Measurements from ENCODE around the gene RGS4. TPM values are rescaled to one million over a fixed set of nuclear protein-coding genes. Genes with fewer than 3 reads are reported as not detected.

RGS4 gene
- total RNA-seq, 2 donors from 2014 or later = 0.33 to 14.5 TPM

DNA sequence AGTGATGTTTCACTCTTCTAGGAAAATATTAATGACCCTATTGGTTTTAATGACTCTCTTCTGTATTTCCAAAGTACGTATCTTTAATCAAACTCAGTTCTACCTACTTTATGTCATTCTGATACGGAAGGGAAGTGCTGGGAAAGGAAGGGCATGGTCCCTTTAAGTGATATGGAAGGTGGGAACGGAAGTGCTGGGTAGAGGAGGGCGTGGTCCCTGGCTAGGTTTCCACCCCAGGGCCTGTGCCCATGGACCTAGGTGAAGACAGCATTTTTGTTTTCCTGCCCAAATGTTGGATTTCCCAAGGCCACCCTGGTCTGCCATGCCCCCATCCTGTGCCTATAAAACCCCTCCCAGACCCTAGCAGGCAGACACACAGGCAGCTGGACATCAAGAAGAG lies 24.0 kb downstream of the RGS4 start:
- H3K9me3 ChIP-seq = no peaks in the 10 kb centered on the region
- DNase-seq (no peak), ATAC-seq (no peak)
- no peak overlapping the region for H3K4me3 ChIP-seq
- WGBS, 2 donors = 44 to 57% methylated on average over 4 of the region's 4 CpGs
- H3K4me1 ChIP-seq = no peaks in the 10 kb centered on the region
- H3K27ac ChIP-seq = no peak overlapping the region
- no peaks in the 10 kb centered on the region for H3K36me3 ChIP-seq (replicated peaks in 1 of 2; ENCODE audit: insufficient read depth in 1 of 2, low read depth in 2 of 2)
- intact Hi-C loops (cut with DNase I) = no loop called here
- TF ChIP-seq, protein P1, sequence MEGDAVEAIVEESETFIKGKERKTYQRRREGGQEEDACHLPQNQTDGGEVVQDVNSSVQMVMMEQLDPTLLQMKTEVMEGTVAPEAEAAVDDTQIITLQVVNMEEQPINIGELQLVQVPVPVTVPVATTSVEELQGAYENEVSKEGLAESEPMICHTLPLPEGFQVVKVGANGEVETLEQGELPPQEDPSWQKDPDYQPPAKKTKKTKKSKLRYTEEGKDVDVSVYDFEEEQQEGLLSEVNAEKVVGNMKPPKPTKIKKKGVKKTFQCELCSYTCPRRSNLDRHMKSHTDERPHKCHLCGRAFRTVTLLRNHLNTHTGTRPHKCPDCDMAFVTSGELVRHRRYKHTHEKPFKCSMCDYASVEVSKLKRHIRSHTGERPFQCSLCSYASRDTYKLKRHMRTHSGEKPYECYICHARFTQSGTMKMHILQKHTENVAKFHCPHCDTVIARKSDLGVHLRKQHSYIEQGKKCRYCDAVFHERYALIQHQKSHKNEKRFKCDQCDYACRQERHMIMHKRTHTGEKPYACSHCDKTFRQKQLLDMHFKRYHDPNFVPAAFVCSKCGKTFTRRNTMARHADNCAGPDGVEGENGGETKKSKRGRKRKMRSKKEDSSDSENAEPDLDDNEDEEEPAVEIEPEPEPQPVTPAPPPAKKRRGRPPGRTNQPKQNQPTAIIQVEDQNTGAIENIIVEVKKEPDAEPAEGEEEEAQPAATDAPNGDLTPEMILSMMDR (IDR thresholded peaks at IDR 0.05) = no peak
- TF ChIP-seq POLR2A (IDR thresholded peaks at IDR 0.05) = no peak
- H3K27me3 ChIP-seq = no peaks in the 10 kb centered on the region

DNA sequence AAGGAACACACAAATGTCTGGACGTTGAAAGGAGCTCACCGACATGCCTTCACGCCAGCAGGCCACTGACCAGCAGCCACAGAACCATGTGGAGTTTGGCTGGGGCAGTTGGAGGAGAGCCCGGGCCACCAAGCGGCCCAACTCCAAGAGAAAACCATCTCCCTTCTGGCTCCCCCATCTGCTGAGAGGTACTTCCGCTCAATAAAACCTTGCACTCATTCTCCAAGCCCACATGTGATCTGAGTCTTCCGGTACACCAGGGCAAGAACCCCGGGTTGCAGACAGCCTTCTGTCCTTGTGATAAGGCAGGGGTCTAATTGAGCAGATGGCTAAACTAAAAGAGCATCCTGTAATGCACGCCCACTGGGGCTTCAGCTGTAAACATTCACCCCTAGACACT lies 24.4 kb downstream of the RGS4 start:
- Histone ChIP-seq H3K27ac (no peak overlapping the region), H3K27me3 (no peaks in the 10 kb centered on the region), H3K4me3 (no peak overlapping the region), H3K36me3 (replicated peaks in 1 of 2; ENCODE audit: insufficient read depth in 1 of 2, low read depth in 2 of 2) (no peaks in the 10 kb centered on the region), H3K9me3 (no peaks in the 10 kb centered on the region), H3K4me1 (no peaks in the 10 kb centered on the region)
- 74 to 92% methylated on average over 5 to 9 of the region's 9 CpGs for WGBS, 2 donors
- DNase-seq (no peak), ATAC-seq (no peak)
- TF ChIP-seq, protein P1 (IDR thresholded peaks at IDR 0.05) = no peak
- TF ChIP-seq POLR2A (IDR thresholded peaks at IDR 0.05) = no peak
- intact Hi-C loops (cut with DNase I) = no loop called here

GRCh38 chr1:163094182-163094581 lies 25.0 kb downstream of the RGS4 start:
- intact Hi-C loops (cut with DNase I) = no loop called here
- no peaks in the 10 kb centered on the region for H3K9me3 ChIP-seq
- H3K36me3 ChIP-seq (replicated peaks in 1 of 2; ENCODE audit: insufficient read depth in 1 of 2, low read depth in 2 of 2) = no peaks in the 10 kb centered on the region
- DNase-seq = no peak
- no peak overlapping the region for H3K4me3 ChIP-seq
- 36 to 41% methylated on average over 4 of the region's 4 CpGs for WGBS, 2 donors
- ATAC-seq = no peak
- no peak overlapping the region for H3K27ac ChIP-seq
- no peaks in the 10 kb centered on the region for H3K27me3 ChIP-seq
- no peaks in the 10 kb centered on the region for H3K4me1 ChIP-seq
- no peak for TF ChIP-seq POLR2A (IDR thresholded peaks at IDR 0.05)
- TF ChIP-seq, protein P1 (IDR thresholded peaks at IDR 0.05) = no peak

DNA sequence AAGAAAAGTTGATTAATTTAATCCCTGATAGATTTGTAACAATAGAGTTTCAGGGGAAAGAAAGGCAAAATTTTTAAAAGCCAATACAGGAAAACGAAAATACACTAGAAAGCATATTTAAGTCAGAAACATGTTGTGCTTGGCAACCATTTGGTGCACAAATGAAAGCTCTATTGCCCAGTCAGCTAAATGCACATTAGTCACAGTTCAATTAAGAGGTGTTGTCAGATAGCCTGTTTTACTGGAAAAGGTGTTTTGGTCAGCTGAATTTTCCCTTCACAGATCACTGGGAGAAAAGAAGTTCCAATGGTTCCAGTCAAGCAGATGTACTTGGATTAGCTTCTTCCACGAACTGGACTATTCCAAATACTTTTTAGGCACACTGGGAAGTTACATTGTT lies 25.4 kb downstream of the RGS4 start:
- intact Hi-C loops (cut with DNase I) = no loop called here
- Histone ChIP-seq H3K4me1 (no peaks in the 10 kb centered on the region), H3K27ac (no peak overlapping the region), H3K36me3 (replicated peaks in 1 of 2; ENCODE audit: insufficient read depth in 1 of 2, low read depth in 2 of 2) (no peaks in the 10 kb centered on the region), H3K27me3 (no peaks in the 10 kb centered on the region), H3K4me3 (no peak overlapping the region), H3K9me3 (no peaks in the 10 kb centered on the region)
- WGBS, 2 donors = 29 to 51% methylated on average over 2 of the region's 2 CpGs
- ATAC-seq (no peak), DNase-seq (no peak)
- TF ChIP-seq, protein P1 (IDR thresholded peaks at IDR 0.05) = no peak
- no peak for TF ChIP-seq POLR2A (IDR thresholded peaks at IDR 0.05)

- DNase-seq = no peak
- Histone ChIP-seq H3K4me3 (no peak overlapping the region), H3K36me3 (replicated peaks in 1 of 2; ENCODE audit: insufficient read depth in 1 of 2, low read depth in 2 of 2) (no peaks in the 10 kb centered on the region), H3K27ac (no peak overlapping the region), H3K9me3 (no peaks in the 10 kb centered on the region), H3K4me1 (no peaks in the 10 kb centered on the region), H3K27me3 (no peaks in the 10 kb centered on the region)
- 65 to 82% methylated on average over 1 of the region's 1 CpG for WGBS, 2 donors
- no peak for ATAC-seq
- TF ChIP-seq, protein P1 (IDR thresholded peaks at IDR 0.05) = no peak
- no peak for TF ChIP-seq POLR2A (IDR thresholded peaks at IDR 0.05)
- intact Hi-C loops (cut with DNase I) = no loop called here
Observed at GRCh38 chr1:163095213-163095612, 26.1 kb downstream of the RGS4 start.
